Medulla oblongata (tissue), 1 donor: ENCODE measurements around the gene ARL11.
A peak's percentile ranks its signal among the peaks of the same experiment; 100 is the strongest.

Experiments
- DNase-seq: peaks from one replicate; pipeline ENCODE4 v3.0.0-alpha.2; 2015; ENCODE audit errors: extremely low spot score

ARL11 gene

DNA sequence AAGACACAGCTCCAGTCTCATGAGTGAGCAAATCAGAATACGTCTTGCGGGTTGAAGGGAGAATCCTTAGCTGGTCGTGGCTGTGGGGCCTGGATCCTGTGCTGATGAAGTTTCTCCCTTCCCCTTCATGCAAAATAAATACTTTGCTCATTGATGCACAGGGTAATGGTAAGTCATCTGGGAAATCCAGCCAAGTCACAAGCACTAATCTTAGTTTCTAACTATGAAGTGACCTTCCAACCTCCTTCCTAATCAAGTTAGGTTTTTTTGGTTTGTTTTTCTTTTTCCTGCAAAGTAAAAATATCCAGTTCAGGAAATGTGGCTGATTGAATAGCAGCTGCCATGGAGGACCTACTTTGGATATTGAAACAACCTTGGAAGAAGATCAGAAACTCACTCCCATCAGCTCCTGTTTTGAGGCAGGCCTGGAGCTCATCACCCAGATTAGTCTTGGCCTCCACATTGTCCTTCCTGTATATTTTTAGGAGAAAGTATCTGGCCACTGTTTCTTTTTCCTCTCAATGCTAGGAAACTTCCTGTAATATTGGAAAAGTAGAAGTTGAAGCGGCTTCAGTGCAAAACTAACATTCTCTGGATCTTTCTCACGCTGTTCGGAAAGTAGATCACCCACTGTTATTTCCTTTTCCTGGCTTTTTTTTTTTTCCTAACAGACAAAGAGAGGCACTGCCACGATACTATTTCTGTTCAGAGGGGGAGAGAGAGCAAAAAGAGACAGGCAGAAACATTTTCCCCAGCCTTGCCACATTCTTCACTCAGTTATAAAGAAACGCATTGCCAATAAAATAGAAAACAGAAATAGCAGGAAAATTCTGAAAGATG, 12.3 kb upstream of the ARL11 start:
- DNase-seq = no peak

DNA sequence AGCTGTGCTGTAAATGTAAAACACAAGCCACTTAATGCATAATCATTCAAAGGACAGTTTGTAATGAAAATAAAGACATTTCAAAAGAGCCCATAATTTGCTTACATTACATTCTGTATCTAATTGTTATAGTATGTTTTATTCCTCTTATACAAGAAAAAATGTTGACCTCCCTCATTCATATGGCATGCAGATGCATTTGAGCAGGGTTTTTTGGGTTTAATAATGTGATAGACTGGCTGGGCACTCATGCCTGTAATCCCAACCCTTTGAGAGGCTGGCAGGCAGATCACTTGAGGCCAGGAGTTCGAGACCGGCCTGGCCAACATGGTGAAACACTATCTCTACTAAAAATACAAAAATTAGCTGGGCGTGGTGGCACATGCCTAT, 11.6 kb upstream of the ARL11 start:
- no peak for DNase-seq

DNA sequence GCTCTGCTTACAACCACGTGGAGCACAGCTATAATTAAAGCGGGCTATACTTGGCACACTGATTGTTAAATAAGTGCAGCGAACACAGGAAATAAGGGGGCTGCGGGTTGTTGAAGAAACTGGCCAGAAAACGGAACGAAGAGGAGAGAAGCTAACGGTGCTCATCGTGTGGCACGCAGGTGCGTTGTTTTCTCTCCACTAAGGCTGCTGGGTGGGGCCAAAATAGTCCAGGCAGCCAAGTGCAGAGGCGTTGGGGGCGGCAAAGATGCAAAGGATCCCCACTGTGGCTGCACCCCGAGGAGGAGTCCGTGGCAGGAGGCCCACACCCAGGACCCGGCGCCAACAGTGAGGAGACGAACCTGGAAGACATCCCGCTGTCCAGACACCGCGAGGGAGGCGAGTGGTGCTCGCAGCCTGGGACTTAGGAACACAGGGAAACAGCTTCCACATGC, 8.1 kb upstream of the ARL11 start:
- no peak for DNase-seq

DNA sequence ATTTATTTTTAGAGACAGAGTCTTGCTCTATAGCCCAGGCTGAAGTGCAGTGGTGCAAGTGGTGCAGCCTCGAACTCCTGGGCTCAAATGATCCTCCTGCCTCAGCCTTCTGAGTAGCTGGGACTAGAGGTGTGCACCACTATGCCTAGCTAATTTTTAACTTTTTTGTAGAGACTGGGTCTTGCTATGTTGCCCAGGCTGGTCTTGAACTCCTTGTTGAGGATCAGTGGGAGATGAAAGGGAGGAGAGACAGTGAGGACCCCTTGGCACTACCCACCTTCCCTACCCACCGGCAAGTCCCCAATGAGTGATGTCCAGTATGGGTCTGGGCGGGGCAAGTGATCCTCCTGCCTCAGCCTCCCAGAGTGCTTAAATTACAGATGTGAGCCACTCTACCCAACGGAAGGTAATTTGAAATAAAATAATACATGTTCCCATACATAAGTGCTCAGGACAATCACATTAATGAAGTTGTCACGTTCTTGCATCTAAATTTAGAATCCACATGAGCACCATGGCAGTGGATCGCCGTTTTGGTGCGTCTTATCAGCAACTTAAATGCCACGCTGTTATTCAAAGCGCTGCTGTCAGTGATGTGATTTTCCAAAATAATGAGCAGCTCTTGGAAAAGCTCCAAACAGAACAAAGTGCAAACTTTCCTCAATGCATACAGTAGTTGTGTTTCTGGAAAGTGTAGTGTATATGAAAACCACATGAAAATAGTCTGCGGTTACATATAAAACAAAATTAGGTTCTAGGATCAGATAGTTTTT, 5.9 kb upstream of the ARL11 start:
- no peak for DNase-seq

DNA sequence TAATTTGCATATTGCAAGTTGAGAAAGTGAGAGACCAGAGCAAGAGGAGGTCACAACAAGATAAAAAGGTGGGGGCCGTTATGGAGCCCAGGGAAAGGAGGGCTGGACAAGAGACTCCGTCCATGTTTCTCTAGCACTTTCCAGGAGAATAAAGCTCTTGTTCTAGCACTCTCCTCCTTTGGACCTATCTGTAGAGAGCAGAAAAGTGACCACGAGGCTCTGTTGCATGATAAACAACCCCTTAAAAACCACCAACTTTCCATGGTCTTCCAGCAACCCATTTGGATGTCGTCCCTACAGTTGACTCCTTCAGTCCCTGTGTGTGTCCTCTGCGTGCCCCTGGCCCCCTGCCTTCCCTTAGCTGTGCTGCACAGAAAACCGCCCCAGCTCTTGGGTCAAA, 4.1 kb upstream of the ARL11 start:
- DNase-seq = no peak

DNA sequence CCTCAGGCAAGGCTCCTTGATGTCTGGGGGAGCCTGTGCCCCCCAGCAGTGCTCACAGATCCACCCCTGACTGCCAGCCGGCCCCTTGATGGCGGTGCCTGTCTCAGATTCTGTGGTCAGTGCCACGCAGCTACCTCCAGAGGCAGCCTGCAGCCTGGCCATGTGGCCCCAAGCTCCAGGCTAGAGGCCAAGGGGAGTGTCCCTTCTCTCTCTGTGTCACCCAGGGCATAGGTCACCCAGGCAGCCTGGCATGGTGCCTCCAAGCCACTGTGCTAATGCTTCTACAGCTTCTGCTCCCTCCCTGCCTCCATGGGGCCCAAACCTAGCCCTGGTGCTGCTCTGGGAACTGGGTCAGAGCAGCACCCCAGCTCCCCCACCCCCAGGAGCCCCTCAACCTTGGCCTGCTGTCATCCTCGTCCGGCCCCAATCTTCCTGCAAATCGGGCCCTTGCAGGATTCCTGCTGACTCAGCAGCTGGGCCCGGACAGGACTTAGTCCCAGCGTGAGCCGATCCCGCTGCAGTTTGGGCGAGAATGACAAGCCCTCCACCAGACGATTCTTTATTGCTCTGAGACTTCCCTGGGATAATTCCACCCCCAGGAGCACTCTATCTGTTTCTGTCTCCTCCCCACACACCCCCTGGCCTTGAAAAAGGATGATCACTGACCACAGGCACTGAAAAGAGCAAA, 2.8 kb upstream of the ARL11 start:
- no peak for DNase-seq

DNA sequence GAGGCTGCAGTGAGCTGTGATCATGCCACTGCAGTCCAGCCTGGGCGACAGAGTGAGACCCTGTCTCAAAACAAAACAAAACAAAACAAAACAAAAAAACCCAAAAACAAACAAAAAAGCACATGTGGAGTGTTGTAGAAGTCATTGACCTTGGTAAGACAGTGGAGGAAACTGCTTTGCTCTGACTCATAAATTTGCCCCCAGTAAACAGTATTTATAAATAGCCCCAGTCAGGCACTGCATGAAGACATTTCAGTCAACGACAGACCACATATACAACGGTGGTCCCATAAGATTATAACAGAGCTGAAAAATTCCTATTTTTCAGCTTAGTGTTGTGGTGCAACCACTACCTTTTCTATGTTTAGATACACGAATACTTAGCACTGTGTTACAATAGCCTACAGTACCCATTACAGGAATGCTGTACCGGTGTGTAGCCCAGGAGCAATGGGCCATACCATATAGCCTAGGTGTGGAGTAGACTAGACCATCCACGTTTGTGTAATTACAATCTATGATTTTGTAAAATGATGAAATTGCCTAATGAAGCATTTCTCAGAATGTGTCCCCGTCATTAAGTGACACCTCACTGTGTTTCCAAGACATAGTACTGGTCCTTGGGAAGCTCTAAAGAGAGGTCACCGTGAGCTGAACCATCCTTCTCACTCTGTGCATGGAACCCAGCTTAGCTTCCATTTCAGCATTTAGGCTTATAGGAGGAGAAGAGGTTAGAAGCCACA, 1.1 kb downstream of the ARL11 start:
- DNase-seq = no peak

DNA sequence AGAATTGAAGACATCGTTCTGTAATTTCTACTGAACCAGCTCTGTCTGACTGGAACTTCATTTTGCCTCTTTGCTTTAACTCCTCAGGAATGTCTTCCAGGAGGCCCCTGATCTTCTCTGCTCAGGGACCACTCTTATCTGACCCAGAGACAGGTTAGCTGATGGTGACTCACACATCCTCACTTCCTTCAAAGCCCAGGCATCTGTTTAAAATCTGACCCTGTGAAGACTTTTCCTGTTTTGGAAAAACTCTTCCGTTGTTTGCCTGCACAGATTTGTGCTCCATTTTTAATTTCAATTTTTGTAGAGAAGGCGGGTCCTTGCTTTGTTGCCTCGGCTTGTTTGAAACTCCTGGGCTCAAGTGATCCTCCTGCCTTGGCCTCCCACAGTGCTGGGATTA, 1.6 kb downstream of the ARL11 start:
- DNase-seq = no peak

DNA sequence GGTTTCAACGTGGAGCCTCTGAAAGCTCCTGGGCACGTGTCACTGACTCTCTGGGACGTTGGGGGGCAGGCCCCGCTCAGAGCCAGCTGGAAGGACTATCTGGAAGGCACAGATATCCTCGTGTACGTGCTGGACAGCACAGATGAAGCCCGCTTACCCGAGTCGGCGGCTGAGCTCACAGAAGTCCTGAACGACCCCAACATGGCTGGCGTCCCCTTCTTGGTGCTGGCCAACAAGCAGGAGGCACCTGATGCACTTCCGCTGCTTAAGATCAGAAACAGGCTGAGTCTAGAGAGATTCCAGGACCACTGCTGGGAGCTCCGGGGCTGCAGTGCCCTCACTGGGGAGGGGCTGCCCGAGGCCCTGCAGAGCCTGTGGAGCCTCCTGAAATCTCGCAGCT, 2.3 kb downstream of the ARL11 start:
- DNase-seq = no peak

DNA sequence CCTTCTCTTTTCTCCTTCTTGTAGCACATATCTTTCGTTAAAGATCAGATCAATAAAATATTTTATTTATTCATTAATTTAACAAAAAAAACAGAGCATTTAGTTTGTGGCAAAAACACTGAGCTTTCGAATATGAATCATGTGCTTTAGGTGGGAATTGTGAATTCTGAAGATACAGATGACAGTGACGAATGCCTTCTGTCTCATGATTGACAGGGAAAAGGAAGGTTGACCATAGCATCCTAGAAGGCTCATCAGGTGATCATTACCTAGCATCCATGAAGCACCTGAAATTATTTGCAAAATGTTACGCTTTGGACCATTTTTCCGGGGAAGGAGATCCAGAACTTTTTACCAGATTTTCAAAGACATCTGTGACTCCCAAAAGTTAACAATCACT, 3.8 kb downstream of the ARL11 start:
- DNase-seq = no peak

DNA sequence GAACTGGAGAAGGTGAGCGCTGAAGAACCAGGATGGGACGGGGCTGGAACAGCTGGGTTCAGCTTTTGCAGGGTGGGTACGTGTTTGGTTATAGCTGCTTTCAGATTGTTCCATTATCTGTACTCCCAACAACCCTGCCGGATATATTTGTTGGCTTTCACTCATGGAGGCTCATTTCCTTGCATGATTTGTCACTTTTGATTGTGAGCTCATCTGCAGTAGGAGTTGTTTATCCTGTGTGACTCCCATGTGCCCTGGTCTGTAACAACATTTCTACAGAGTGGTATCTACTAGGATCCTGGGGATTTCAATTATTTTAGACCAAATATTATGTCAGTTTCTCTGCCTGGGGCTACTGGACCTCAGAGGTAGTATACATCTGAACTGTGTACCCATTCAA, 5.4 kb downstream of the ARL11 start:
- no peak for DNase-seq

DNA sequence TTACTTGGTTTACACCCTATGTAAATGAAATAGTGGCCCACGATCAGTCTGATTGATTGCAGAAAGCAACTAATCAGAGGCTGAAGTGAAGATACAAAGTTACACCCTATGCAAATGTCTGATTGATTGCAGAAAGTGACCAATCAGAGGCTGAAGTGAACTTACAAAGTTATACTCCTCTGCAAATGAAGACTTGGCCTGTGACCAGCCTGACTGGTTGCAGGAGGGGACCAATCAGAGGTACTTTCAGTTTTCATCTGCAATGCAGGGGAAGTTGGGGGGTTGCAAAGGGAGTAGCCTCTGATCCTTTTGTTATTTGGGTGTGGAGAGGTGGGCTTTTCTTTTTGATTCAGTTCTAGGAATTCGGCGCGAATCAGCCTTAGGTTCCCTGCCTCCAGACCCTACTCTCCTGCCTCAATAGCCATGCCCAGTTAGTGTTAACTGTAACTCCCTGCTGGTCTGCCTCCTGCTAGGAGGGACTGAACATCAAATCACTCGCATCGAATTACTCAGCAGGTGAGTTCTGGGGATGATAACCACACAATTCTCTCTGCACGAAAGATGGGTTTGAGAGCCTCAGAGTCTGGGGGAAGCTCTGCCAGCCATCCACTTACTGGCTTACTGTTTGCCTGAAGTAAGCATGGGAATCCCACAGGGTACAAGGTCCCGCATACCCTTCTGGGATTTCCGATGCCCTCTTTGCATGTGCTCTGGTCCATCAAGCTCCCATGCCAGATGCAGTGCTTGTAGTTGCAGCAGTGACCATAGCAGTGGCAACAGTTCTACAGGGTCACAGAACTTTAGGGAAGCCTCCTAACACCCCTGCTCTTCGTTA, 7.5 kb downstream of the ARL11 start:
- DNase-seq = peak; percentile 69

DNA sequence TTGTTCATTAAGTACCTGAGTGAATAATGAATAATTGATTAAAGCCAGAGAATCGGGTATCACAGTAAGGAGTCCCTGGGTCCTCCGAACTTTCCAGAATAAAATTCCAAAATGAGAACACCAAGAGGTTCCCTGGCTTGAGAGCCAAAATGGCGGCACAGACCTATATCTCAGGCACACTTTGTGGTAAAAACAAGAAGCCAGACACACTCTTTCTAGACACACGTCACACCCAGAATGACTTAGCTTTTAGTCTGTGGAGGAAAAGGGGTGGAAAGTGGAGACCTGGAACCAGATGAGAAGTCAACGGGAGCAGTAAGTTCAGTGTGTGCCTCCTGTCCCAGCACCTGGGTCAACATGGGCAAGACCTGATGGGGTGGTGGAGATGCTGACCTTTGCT, 8.4 kb downstream of the ARL11 start:
- DNase-seq = no peak

DNA sequence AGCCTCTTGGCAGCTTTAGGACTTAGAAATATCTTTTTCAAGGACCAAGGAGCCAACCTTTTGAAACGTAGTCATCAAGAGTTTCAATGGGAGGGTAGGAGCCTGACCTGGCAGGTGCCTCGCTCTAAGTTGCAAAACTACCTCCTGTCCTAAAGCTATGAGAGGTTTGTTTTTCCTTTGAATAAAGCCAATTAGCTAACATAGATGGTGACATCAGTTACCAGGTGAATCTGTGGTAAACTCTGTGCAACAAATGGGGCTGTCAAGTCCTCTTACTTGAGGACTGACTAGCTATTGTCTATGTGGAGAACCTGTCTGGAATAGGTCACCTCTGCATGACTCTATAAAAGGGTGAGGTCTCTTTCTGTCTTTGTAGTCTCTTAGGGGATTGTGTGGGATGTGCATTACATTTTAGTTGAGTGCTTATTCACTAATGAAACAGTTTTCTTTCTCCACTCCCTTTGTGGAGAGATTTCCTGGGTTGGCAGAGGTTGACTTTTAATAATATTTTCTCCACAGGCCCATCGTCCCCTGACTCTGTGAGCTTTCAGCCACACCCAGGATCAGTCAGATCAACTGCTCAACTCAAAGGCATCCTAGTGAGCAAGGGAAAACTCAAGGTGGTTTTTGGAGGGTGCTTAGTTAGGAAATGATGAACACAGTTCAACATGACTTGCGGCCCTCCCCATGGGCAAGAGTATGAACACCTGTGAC, 9.9 kb downstream of the ARL11 start:
- DNase-seq = no peak

DNA sequence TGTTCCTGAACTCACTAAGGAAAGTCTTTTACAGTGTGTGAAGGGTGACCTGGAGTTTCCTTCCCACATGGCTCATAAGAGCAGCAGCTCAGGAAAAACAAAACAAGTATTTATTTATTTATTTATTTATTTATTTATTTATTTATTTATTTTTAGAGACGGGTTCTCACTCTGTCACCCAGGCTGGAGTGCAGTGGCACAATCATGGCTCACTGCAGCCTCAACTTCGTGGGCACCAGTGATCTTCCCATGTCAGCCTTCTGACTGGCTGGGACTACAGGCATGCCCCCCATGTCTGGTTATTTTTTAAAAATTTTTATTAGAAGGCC, 10.4 kb downstream of the ARL11 start:
- DNase-seq = no peak

DNA sequence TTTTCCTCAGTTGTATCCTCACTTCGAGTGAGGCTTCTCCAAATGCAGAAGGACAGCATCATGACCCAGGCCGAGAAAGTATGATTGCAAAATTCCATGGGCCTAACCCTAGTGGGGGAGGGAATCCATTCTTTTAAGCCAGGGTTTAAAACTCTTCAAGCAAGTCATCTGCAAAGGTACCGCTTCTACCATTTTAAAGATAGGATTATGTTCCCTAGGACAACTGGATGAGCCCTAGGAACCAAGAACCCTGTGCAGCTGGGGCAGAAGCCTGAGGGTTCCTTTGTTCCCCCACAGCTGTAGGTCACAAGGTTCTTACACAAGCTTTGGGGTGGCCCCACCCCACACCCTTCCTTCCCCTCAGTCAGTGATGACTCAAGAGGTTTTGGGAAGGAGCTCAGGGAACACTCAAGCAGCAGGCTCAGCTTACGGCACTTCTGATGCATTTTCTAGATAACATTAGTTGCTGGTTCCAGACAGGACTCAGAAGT, 13.5 kb downstream of the ARL11 start:
- DNase-seq = peak; percentile 78

DNA sequence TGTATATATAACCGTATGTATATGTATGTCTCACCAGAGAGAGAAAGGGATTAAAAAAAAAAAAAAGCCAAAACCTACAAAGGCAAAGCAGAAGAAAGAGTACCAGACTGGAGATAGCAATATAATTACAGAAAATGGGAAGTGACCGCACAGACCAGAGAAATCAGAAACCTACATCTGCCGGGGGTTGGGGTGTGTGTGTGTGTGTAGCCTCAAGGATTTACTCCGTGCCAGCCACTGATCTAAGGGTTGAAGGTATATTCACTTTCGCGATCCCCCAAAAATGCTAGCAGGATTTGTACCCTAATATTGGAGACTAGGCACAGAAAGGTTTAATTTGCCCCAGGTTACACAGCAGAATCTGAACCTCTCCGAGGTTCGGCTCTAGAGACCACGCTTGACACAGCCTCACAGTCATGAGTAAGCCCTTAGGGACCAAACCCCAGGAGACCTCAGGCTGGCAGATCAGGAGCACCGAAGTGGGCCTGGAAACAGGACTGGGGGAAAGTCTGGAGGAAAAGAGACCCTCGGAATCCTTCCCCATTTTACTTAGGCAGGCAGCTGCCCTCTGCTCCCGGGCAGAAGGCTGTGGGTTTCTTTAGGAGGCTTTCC, 14.8 kb downstream of the ARL11 start:
- peak; percentile 25 for DNase-seq

DNA sequence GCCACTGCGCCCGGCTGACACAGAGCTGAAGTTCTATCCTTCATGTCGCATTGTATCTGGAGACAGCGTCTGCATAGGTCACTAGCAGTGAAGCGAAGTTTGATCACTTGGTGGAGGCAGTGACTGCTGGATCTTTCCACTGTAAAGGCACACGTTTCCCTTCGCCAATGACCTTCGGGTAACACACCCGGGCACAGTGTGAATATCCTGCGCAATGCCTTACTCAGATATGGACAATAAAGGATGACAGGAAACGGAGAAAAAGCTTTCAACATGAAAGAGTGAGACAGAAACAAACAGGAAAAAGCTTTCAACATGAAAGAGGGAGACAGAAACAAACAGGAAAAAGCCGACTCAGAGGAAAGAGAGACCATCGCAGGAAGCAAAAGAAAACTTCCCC, 17.1 kb downstream of the ARL11 start:
- no peak for DNase-seq

DNA sequence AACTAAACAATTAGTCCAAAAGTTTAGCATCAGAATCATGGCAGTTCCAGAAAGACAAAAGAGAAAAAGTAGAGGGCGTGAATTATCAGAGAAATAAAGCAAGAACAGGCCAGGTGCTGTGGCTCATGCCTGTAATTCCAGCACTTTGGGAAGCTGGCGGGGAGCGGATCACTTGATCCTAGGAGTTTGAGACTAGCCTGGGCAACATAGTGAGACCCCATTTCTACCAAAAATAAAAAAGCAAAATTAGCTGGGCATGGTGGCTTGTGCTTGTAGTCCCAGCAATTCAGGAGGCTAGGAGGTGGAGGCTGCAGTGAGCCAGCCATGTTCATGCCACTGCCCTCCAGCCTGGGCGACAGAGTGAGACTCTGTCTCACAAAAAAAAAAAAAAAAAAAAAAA, 18.4 kb downstream of the ARL11 start:
- DNase-seq = no peak
